Glomerular visceral epithelial cell (primary cell): ENCODE data around the gene STPG2.

Source experiments
- DNase-seq: peaks from one replicate; pipeline ENCODE4 v3.0.0-alpha.2; 2016; ENCODE audit errors: extremely low spot score

Gene STPG2

DNA sequence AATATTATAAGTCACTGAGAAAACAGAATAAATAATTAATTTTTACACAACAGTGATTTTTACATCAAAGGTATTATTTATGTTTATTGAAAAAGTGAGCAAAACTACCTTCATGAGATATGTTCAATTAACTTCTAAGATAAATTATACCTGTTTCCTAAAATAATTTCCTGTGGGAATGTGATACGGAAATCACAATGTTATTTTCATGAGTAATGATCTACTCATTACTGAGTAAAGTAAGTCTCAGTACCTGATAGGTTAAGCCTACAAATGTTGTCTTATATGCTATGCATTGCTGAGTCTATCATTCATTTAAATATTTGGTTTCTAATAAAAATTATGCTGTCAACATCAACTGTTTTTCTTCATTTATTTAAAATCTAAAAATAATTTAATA is 324.0 kb downstream of the STPG2 start:
- no peak for DNase-seq

DNA sequence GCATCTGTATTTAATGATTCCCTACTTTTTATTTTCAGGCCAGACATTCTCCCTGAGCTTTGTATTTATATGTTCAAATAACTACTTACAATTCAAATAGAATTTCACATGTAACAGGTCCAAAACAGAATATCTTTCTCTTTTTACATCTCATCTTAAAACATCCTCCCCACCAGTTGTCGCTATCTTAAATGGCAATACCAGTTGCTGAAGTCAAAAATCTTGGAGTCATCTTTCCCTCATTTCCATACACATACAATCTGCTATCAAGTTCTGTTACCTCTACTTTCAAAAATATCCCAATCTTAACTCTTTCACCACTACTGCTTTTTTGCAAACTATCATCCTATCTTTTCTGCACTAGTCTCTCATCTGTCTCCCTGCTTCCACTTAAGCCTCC is 330.5 kb downstream of the STPG2 start:
- DNase-seq = no peak

DNA sequence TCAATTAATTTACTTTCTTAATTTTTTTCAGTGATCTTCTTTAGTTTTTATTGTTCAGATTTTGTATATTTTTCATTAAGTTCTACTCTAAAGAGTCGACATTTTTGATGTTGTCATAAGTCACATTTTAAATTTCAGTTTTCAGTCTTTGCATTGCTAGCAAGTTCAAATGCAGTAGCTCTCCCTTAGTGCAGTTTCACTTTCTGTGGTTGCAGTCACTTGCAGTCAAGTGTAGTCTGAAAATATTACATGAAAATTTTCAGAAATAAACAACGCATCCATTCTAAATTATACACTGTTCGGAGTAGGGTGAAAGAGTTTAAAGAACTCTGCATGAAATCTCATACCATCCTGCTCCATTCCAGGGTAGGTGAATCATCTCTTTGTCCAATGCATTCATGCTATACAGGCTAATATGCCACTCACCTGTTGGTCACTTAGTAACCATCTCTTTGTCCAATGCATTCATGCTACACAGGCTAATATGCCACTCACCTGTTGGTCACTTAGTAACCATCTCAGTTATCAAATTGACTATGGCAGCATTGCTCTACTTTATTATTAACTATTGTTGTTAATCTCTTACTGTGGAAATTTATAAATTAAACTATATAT is 356.9 kb downstream of the STPG2 start:
- DNase-seq = no peak

DNA sequence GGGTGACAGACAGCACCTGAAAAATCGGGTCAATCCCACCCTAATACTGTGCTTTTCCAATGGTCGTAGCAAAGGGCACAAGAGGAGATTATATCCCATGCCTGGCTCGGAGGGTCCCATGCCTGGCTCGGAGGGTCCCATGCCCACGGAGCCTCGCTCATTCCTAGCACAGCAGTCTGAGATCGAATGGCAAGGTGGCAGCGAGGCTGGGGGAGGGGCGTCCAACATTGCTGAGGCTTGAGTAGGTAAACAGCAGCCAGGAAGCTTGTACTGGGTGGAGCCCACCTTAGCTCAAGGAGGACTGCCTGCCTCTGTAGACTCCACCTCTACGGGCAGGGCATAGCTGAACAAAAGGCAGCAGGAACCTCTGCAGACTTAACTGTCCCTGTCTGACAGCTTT is 365.1 kb downstream of the STPG2 start:
- DNase-seq = no peak

DNA sequence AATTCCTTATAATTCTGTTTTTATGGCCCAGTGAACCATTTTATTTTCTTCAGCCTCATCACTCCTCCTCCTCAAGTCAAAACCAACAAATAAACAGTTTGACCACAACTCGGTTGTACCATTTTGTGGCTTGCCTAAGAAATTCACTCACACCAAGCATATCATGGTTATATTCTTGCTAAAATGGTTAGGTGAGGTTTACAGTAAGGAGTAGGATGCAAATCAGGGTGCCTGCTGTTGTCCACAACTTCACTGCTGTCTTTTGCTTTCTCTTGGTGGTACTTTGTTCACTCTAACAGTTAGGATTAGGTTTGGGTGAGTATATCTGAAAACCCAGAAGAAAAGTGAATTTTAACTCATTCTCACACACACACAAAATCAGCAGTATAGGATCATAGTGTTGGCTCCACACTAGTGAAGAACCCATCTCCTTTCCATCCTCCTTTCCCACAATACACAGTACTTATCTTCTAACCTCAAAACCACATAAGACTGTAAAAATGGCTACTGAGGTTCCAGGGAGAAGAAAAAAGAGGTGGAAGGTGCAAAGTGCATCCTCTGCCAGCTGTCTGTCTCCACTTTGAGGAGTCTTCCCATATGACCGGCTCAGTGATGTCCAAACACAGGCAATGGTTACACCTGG is 368.8 kb downstream of the STPG2 start:
- no peak for DNase-seq

DNA sequence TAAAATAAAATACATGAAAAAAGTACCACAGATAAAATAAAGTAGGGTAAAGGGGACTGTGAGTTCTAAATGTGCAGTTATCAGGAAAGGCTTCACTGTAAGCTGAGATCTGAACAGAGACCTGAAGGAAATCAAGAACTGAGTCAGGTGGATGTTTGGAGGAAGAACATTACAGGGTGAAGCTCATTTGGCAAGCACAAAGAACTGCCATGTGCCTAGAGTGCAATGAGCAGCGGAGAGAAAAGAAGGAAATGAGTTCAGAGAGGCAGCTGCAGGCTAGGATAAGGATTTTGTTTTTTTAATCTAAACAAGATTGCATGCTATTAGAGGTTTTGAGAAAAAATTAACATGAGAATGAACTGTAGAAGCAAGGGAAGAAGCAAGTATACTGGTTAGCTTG is 373.1 kb downstream of the STPG2 start:
- DNase-seq = no peak

DNA sequence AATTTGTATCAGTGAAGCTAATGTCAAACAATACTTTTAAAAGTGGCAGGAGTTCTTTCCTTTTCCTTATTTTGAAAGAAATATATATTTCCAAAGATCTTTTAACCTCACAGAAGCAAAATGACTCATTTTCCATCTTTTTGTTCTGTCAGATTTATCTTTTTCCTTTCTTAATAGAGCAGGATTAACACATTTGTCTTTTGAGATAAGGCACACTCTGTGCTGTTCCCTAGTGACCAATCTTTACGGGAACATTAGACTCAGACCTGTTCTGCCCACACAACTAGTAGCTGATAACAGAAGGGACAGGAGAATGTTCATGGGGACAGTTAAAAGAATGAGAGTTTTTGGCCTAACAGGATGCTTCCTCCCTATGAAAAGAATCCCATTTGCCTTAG is 381.2 kb downstream of the STPG2 start:
- no peak for DNase-seq

DNA sequence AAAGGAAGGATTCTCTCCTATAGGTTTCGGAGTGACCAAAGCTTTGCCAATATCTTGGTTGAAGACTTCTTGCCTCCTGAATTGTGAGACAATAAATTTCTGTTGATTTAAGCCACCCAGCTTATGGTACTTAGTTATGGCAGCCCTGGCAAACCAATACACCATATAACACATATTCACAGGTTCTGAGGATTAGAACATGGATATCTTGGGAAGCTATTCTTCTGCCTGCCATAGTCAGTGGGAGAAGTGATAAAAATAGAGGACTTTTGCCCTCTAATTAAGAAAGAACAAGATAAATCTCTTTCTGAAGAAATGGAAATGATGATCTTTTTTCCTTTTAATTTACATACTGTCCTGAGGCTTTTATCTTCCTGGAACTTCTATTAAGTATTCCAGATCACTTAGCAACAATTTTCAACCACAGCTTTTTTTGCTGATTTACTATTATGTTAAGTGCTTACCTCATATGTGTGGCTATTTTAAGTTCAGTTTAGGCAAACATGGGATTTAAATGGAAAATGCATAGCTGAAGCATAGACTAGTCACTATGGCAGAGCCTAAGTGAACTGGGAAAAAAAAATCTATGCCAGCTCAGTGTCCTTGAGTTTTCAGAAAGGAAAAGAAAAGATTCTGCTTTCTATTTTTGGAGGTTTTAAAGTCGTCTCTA is 381.7 kb downstream of the STPG2 start:
- DNase-seq = no peak

DNA sequence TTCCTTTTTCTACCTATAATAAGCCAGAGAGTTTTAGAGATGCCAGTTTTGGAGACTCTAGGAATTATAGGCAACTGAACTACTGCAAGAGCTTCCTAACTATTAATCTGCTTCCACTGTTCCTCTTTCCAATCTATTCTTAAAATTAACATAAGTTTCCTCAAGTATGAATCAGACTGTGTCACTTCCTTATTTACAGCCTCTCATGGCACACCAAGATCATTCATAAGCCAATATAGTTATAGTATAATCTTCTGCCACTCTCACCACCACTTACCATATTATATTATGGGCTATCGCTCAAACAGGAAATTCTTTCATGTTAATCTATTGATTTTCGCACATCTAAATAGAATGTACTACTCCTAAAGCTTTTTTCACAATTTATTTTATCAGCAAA is 383.5 kb downstream of the STPG2 start:
- no peak for DNase-seq

DNA sequence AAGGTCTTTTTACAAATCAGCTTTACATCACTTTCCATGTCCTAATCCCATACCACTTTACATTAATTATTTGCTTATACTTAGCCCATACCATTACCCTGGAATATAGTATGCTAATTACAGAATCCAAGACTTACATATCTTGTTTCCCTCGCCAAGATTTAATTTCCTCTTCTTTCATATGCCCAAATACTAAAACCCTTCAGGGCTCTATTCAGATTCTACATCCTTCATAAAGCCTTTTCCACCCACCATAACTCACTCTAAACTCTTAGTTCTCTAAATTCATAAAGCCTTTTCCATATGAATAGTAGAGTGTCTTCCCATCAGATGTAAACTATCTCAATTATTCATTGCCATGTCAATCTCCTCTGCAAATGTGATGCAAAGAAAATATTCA is 390.7 kb downstream of the STPG2 start:
- no peak for DNase-seq

DNA sequence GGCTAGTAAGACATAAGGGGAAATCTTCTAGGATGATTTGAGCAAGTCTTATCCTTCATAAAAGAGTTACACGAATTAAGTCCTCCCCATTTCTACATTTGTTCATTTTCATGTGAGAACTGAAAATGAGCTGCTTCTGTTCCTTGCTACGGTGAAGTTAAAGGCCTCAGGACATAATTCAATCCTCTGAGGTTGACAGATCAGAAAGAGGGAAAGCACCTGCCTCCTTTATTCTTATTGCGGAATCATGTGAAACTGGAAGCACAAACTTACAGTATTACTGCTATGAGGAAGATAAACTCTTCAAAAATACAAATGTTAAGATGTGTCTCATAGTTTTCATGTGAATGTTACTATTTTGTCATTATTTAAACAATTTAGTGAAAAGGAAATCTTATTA is 395.3 kb downstream of the STPG2 start:
- no peak for DNase-seq

DNA sequence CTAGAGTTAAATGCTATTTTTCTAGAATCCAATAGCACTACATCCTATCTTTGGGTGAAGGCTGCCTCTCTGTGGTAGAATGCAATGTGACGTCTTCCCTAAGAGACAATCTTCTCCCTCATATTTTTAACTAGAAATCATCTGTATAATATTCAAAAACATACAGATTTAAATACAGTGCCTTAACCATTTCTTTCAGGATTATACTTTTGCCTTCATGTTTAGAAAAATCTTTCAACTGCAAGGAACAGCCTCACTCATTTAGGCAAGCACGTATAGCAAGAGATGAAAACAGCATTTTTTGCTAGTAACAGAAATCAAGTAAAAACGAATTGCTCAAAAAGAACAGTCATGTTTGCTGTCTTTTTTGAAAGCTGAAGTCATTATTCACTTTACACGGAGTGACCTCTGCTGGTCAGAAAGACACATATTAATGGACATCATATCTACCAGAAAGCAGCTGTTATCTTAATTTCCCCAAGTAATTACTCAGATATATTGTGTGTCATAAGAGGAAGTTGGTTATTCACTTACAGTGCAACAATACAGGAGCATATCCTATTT is 422.3 kb downstream of the STPG2 start:
- peak; percentile 47 for DNase-seq

DNA sequence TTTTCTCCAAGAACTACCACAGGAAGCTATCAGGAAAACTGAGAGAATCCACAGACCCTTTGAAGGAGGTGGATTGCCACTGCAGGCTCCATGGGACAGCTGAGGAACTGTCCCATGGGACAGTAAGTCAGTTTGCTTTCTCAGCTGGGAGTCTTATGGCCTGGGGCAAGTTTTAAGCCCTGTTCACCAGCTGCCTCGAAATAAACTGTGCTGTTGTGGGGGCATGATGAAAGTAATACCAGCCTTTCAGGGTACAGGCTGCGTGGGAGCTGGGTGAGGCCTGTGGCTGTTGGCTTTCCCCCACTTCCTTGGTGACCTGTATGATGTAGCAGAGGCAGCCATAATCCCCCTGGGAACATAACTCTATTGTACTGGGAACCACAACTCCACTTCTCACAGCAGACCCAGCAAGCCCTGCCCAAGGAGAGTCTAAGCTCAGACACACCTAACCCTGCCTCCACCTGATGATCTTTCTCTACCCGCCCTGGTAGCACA is 452.1 kb downstream of the STPG2 start:
- no peak for DNase-seq

DNA sequence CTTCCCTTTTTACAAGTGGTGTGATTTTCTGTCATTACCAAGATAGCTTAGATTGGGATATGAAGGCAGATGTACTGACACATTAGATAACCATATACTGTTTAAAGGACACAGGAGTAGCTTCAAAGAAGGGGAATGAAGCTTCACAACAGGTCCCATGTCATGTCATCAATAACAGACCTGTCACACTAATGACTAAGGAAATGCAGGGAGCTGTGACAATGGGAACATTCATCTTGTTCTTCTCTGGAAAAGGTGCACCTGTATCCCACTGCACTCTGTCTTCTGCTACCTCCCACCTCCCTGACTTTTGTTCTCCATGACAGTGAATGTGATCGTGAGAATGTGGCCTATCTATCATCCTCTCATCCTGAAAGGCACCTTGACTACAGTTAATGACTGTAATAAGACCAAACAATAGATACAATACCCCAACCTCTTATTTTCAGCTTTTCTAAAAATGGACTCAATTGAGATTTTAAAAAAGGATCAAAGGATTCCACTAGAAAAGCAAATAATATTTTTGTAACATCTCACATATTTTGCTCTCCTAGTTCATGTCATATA is 472.5 kb downstream of the STPG2 start:
- DNase-seq = no peak

DNA sequence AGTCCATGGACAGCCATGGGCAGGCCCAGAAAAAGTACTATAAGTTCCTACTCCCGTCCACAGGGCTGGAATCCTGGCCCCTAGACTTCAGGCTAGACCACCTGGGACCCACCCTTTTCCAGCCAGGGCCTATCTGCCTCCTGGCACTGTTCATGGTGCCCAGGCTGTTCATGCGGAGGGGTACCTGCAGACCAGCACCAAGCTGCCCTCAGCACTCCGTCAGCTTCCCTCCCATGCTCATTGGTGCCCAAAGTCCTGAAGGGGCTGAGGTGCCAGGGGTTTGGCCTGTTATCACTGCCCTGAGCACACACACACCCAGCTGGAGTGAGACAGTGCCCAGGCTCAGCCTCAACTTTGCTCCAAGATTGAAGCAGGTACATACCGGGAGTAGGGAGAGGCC is 477.7 kb downstream of the STPG2 start:
- no peak for DNase-seq

DNA sequence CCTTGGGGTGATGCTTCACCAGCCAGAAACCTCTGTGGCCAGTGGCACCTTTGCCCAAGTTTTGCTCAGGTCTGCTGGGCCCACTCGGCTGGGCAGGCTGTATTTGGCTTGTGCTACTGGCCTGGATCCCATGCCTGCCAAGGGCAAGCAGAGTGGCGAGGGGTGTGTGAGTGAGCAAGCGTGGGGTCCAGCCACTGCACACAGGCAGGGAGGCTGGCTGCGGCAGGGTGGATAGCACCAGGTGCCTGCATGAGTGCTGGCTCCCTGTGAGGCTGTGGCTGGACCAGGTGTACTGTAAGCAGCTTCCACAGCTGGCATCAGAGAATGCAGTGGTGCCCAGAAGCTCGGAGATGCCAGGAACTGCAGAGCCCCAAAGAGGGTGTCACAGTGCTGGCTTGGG is 478.5 kb downstream of the STPG2 start:
- DNase-seq = no peak

DNA sequence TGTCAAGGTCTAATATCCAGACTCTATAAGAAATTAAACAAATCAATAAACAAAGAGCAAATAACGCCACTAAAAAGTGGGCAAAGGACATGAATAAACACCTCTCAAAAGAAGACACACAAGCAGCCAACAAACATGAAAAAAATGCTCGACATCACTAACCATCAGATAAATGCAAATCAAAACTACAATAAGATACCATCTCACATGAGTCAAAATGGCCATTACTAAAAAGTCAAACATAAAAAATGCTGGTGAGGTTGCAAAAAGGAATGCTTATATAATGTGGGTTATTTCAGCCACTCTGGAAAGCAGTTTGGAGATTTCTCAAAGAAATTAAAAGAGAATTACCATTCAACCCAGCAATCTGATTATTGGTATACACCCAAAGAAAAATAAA is 481.1 kb downstream of the STPG2 start:
- DNase-seq = no peak

DNA sequence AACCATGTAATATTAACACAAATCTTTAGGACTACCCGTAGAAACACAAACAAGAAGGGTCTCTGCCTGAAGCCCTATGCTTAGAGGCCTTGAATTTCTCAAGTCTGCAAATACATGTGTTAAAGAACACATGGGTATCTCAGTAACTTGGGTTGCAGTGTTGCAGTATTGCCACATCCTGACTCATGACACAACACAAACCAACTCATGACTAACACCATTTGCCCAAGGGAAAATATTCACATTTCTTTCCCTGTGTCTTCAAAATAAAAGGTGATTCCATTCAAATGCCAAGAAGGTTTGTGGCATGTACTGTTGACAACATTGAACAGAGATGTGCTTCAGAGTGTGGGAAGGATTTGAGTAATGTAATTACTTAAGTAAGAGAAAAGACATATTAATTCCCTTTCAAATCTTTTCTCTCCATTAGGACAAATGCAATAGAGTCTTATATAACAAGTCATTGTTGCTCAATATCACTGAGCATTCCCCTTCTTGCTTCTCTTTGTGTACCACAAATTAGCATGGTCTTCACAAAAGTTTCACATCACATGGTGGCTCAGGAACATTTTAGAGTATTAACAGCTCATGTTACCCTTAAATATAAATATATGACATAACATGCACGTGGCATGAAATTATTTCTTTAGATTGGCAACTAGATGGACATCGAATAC is 487.1 kb downstream of the STPG2 start:
- DNase-seq = peak; percentile 58

DNA sequence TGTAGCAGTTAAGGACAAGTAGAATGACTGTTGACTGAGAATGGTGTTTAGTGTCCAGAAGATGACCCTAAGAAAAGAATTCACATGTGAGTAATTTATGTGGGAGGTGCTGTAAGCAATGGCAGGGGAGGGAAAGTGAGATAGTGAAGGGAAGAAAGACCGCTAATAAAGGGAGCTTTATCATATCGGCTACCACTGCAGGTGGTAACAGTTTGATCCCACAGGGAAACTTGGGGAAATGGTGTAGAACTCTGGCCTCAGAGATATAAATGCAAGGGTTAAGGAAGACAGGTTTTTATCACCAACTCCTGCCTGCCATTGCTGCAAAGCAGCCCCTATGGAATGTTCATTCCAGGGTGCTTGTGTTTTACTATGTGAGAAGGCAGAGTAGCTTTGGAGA is 489.6 kb downstream of the STPG2 start:
- DNase-seq = no peak

DNA sequence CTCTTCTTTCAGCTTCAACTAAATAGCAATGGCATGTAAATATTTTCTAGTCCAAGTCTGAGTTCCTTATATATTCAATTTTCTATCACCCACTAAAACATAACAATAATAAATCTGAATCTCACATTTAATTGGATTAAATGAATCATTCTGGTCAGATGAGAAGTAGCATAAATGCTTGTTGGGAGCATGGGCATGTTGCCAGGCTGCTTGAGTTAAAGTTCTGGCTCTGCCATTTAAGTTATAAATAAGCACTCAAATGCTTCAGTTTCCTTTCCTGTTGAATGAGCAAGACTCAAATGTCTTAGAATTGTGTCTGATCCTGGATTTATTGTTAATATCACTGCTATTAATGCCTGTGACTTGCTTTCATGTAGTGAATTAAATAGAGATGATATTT is 496.3 kb downstream of the STPG2 start:
- peak; percentile 11 for DNase-seq

DNA sequence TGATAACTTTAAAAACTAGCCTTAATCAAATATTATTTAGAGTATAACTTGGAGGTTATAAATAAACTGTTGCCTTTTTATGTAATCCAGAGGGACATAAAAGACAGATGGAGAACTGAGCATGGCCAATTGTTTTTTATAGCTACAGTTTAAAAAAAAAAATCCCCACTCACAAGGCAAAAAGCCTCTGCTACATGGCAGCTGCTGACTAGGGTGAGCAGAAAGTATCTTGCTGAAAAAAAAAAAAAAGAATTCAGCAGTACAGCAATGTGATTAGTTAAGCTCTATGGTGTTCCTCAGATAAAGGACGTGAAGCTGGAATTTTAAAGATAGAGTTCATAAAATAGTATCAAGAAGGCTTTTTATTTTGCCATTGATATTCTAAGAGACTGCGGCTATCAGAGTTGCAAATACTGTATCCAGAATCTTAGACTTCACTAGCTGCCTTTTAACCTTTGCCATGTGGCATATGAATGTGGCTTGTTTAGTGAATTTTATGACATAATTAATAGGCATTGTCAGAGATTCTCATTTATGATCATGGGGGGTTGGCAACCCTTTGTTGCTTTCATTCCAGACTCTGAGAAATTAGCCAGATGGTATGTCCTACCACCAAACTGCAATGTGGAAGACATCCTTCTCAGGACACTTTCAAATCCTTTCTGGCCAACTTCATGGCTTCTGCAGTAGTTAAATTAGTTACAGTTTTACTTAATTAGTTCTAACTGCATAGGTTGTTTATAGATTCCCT is 498.0 kb downstream of the STPG2 start:
- no peak for DNase-seq
